Ishikawa (cell line): ENCODE data around the gene RAP2A.

Source experiments
- CEBPB ChIP-seq: IDR thresholded peaks from 2 replicates; pipeline ENCODE4 v1.6.1; 2012
- CREB1 ChIP-seq: IDR thresholded peaks from 2 replicates; pipeline ENCODE4 v1.6.1; 2012; ENCODE audit warnings: low read depth
- EGR1 ChIP-seq: IDR thresholded peaks from 2 replicates; pipeline ENCODE4 v1.6.1; 2012
- EP300 ChIP-seq: IDR thresholded peaks from 2 replicates; pipeline ENCODE4 v1.6.1; 2012; ENCODE audit warnings: borderline replicate concordance
- FOXM1 ChIP-seq: IDR thresholded peaks from 2 replicates; pipeline ENCODE4 v1.6.1; 2012; ENCODE audit warnings: low read depth, borderline replicate concordance
- NFIC ChIP-seq: IDR thresholded peaks from 2 replicates; pipeline ENCODE4 v1.6.1; 2012
- RAD21 ChIP-seq: IDR thresholded peaks from 2 replicates; pipeline ENCODE4 v1.6.1; 2012; ENCODE audit warnings: low read depth
- TAF1 ChIP-seq: IDR thresholded peaks from 2 replicates; pipeline ENCODE4 v1.6.1; 2012; ENCODE audit warnings: low read depth, mild to moderate bottlenecking
- TCF12 ChIP-seq: IDR thresholded peaks from 2 replicates; pipeline ENCODE4 v1.6.1; 2012; ENCODE audit warnings: low read depth
- TEAD4 ChIP-seq: IDR thresholded peaks from 2 replicates; pipeline ENCODE4 v1.6.1; 2012
- YY1 ChIP-seq: IDR thresholded peaks from 2 replicates; pipeline ENCODE4 v1.6.1; 2012; ENCODE audit warnings: low read depth
- ZBTB7A ChIP-seq: IDR thresholded peaks from 2 replicates; pipeline ENCODE4 v1.6.1; 2012; ENCODE audit warnings: low read depth
- TF ChIP-seq, protein P1 (sequence below): IDR thresholded peaks from 2 replicates; pipeline ENCODE4 v1.6.1; 2012
- TF ChIP-seq, protein P2 (sequence below): IDR thresholded peaks from 2 replicates; pipeline ENCODE4 v1.6.1; 2012
- TF ChIP-seq, protein P3 (sequence below): IDR thresholded peaks from 2 replicates; pipeline ENCODE4 v1.6.1; 2012; ENCODE audit warnings: low read depth, mild to moderate bottlenecking

The RAP2A gene

GRCh38 chr13:97502706-97503105 is 68.7 kb downstream of the RAP2A start:
- TF ChIP-seq RAD21 (no peak), NFIC (no peak), TAF1 (no peak), TEAD4 (no peak), ZBTB7A (no peak), FOXM1 (no peak), CREB1 (no peak), EGR1 (no peak), TCF12 (no peak), CEBPB (no peak), EP300 (no peak), YY1 (no peak)
- TF ChIP-seq, protein P1, sequence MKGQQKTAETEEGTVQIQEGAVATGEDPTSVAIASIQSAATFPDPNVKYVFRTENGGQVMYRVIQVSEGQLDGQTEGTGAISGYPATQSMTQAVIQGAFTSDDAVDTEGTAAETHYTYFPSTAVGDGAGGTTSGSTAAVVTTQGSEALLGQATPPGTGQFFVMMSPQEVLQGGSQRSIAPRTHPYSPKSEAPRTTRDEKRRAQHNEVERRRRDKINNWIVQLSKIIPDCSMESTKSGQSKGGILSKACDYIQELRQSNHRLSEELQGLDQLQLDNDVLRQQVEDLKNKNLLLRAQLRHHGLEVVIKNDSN: no peak
- TF ChIP-seq, protein P2, sequence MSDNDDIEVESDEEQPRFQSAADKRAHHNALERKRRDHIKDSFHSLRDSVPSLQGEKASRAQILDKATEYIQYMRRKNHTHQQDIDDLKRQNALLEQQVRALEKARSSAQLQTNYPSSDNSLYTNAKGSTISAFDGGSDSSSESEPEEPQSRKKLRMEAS: no peak
- TF ChIP-seq, protein P3, sequence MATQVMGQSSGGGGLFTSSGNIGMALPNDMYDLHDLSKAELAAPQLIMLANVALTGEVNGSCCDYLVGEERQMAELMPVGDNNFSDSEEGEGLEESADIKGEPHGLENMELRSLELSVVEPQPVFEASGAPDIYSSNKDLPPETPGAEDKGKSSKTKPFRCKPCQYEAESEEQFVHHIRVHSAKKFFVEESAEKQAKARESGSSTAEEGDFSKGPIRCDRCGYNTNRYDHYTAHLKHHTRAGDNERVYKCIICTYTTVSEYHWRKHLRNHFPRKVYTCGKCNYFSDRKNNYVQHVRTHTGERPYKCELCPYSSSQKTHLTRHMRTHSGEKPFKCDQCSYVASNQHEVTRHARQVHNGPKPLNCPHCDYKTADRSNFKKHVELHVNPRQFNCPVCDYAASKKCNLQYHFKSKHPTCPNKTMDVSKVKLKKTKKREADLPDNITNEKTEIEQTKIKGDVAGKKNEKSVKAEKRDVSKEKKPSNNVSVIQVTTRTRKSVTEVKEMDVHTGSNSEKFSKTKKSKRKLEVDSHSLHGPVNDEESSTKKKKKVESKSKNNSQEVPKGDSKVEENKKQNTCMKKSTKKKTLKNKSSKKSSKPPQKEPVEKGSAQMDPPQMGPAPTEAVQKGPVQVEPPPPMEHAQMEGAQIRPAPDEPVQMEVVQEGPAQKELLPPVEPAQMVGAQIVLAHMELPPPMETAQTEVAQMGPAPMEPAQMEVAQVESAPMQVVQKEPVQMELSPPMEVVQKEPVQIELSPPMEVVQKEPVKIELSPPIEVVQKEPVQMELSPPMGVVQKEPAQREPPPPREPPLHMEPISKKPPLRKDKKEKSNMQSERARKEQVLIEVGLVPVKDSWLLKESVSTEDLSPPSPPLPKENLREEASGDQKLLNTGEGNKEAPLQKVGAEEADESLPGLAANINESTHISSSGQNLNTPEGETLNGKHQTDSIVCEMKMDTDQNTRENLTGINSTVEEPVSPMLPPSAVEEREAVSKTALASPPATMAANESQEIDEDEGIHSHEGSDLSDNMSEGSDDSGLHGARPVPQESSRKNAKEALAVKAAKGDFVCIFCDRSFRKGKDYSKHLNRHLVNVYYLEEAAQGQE: no peak

- TF ChIP-seq CEBPB (no peak), YY1 (no peak), RAD21 (no peak), CREB1 (no peak), TEAD4 (no peak), TCF12 (no peak), FOXM1 (no peak), ZBTB7A (no peak)
- TF ChIP-seq, protein P2: no peak
- TF ChIP-seq, protein P1: no peak
- TF ChIP-seq, protein P3: no peak
Measured at GRCh38 chr13:97505017-97505416, 71.0 kb downstream of the RAP2A start.

DNA sequence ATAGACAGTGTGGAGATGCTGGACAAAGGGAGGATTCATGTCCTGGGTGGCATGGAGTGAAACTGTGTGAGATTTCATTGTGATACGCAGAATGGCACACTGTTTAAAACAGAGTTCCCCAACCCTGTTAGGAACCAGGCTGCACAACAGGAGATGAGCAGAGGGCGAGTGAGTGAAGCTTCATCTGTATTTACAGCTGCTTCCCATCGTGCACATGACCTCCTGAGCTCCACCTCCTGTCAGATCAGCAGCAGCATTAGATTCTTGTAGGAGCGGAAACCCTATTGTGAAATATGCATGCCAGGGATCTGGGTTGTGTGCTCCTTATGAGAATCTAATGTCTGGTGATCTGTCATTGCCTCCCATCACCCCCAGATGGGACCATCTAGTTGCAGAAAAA is 72.5 kb downstream of the RAP2A start:
- TF ChIP-seq FOXM1 (no peak), NFIC (no peak), TAF1 (no peak), CREB1 (no peak), RAD21 (no peak), CEBPB (no peak), YY1 (no peak), TCF12 (no peak), EP300 (no peak), EGR1 (no peak), TEAD4 (no peak), ZBTB7A (no peak)
- TF ChIP-seq, protein P3: no peak
- TF ChIP-seq, protein P1: no peak
- TF ChIP-seq, protein P2: no peak

DNA sequence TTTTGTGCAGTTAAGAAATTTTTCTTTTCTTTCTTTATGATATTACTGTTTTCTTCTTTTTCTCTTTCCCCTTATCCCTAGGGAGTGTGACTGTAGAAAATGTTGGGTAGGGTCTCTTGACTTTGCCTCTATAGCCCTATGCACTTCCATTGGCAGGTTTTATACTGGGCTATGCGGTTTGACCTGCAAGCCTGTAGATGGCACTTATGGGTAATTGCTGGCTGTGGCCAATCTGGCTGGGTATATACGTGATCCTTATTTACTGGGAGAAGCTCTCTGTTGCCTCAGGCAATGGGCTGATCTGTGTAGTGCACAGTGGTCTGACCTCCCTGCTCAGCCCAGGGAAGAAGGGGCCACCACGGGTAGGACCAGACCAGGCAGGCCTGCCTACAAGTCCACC is 78.8 kb downstream of the RAP2A start:
- no peak for TF ChIP-seq FOXM1
- TF ChIP-seq, protein P3: no peak
- TF ChIP-seq TEAD4: no peak
- peak; percentile 38 for TF ChIP-seq RAD21
- TF ChIP-seq, protein P1: no peak
